HTR-8/SVneo (cell line): ENCODE measurements around the gene LNP1.
A peak's percentile ranks its signal among the peaks of the same experiment; 100 is the strongest.
"Not testable (repeated sequence)": the region's sequence is repeated elsewhere in the genome, so short reads cannot be mapped to it uniquely, and the experiment has no call there.

Experiments used
- DNase-seq: peaks from one replicate; pipeline ENCODE4 v3.0.0; 2011; ENCODE audit warnings: low spot score, mixed read lengths; ENCODE audit not compliant: insufficient read length
- FAIRE-seq: peaks from 2 replicates; lab custom pipeline; 2011; peaks lifted over from hg19 to GRCh38; lab: Jason Lieb, UNC

Gene LNP1, protein sequence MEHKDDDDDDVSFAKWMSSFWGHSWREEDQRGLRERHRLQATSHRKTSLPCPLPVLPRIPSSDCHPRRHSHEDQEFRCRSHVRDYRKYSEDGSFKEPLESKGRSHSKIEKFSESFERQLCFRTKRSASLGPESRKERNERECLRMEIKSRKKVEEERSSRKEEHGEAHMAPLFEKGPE

GRCh38 chr3:100400780-100401673, at the start of gene LNP1, which contains the start of gene TOMM70:
Gene LNP1, plus strand, starts transcription at chr3:100401539. Its CDS starts 28,191 bp downstream, at chr3:100429730.
Gene TOMM70, minus strand, starts transcription at chr3:100401089. Its CDS starts 140 bp downstream, at chr3:100400949.
- peak; percentile 72 for FAIRE-seq

DNA sequence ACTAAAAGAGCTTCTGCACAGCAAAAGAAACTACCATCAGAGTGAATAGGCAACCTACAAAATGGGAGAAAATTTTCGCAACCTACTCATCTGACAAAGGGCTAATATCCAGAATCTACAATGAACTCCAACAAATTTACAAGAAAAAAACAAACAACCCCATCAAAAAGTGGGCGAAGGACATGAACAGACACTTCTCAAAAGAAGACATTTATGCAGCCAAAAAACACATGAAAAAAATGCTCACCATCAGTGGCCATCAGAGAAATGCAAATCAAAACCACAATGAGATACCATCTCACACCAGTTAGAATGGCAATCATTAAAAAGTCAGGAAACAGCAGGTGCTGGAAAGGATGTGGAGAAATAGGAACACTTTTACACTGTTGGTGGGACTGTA, 49.6 kb upstream of the LNP1 start:
- FAIRE-seq, DNase-seq: not testable (repeated sequence)

More at GRCh38 chr3:100400780-100401673, at the start of gene LNP1, which contains the start of gene TOMM70:
- peak; percentile 93 for DNase-seq

GRCh38 chr3:100352296-100353231, 48.8 kb upstream of the LNP1 start:
- no peak for FAIRE-seq
- no peak for DNase-seq

DNA sequence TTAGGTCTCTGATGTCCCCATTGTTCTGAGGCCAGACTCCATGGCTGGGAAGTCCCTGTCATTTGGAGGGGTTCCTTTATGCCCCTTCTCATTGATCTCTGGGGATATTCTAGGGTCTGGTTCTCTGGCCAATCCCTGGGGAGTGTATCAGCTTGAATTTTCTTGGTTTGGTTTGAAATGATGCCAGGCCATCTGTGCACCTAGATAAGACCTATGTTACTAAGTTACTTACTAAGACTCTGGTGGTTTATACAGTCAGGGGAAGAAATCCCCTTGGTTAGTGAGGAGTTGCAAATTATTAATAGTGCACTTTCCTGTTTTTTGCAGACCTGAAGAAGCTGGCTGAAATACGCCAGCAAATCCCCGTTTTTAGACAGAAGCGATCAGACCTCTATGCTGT, 46.5 kb upstream of the LNP1 start:
- no peak for DNase-seq
- no peak for FAIRE-seq

DNA sequence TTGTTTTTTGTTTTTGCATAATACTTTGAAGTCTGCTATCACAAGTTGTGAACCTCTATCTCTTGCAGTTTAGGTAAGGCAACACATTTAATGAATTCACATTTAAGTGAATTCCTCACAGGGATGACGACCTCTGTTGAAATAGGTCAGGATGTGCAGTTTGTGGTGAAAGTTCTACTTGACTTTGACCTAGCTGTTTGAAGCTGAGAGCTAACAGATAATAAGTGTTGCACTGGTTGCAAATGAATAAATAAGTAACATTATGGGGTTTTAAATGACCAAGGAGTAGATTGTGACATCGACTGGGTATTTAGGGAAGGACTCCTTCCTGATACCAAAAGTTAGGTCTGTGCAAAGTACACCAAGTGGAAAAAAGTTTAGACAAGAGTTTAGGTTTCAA, 42.9 kb upstream of the LNP1 start:
- DNase-seq: no peak

DNA sequence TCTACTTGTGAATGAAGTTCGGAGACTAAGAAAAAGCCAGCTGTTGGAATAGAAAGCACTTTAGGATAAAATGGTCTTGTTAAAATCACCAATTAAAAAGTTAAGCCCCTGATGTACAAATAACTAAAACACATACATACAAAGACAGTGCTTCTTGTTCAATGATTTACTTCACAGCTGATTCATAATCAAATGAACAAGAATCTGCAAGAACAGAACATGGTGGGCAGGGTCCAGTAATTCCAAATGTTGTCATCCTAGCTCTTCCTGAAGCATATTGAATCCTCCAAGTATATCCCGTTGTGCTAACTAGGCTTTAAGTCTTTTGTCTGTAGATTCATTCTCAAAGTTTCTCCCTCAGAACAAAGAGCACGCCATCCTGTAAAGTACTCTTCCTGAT, 42.3 kb upstream of the LNP1 start:
- FAIRE-seq (no peak), DNase-seq (no peak)

More for the DNA sequence above, 42.9 kb upstream of the LNP1 start:
- FAIRE-seq: no peak

- no peak for FAIRE-seq
- DNase-seq: no peak
These were observed 40.4 kb upstream of the LNP1 start for GRCh38 chr3:100360757-100361496.

DNA sequence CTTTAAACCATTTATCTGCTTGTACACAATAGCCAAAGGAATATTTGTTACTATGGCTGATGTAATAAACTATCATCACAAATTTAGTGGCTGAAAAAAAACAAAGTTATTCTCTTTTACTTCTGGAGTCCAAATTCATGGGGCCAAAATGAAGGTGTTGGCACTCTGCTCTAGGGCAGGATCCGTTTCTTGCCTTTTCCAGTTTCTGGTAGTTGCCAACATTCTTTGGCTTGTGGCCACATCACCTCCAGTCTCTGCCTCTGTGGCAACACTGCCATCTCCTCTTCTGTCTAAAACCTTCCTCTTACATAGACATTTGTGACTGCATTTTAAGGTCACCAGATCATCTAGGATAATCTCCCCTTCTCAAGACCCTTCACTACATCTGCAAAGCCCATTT, 39.4 kb upstream of the LNP1 start:
- no peak for FAIRE-seq
- no peak for DNase-seq

DNA sequence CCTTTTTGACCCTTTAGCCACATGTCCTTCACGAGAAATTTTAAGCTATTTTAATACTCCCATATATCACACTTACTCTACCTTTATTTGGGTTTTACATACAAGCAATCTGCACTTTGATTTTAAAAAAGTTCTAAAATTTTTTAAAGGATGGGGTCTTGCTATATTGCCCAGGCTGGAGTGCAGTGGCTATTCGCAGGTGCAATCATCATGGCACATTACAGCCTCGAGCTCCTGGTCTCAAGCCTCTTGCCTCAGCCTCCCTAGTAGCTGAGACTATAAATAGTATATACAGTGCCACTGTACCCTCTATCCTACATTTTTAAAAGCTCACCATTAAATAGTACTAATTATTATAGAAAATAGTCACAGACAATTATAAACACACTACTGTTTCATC, 36.9 kb upstream of the LNP1 start:
- FAIRE-seq (no peak), DNase-seq (no peak)

- no peak for DNase-seq
- no peak for FAIRE-seq
These were observed 34.9 kb upstream of the LNP1 start for GRCh38 chr3:100366424-100366823.

- FAIRE-seq (no peak), DNase-seq (no peak)
These were observed 32.9 kb upstream of the LNP1 start for GRCh38 chr3:100368441-100368840.

DNA sequence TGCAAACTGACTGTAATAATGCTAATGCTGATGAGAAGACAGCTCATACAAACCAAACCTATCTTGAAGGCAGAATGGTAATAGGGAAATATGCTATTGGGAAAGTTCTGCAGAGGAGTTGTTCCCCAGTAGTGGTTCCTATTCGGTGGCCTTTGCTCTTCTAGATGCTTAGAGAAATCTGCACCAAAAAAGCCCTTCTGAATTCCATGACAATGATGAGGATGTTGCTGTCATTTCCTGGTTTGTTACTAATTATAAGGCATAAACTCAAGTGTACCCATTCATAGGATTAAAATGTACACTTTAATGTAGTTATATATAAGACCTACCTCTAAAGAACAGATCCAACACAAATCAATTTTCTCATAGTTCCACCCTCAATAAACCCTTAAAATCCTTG, 30.6 kb upstream of the LNP1 start:
- no peak for FAIRE-seq
- DNase-seq: no peak

DNA sequence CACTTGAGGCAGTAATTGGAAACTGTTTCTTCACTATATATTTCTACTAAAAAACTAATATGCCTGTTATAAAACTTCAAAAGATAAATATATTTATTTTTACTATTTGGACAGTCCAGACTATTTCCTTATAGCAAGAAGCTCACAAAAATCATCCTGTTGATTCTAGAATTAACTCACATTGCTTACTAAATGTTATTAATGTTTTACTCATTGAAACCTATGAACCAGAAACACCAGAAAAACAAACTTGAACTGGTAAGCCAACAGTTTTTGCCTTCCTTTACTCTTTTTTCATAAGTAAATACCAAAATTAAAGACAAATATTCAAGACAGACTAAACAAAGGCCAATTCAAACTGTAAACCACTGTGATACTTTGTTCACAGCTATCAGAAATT, 26.8 kb upstream of the LNP1 start:
- FAIRE-seq (no peak), DNase-seq (no peak)

DNA sequence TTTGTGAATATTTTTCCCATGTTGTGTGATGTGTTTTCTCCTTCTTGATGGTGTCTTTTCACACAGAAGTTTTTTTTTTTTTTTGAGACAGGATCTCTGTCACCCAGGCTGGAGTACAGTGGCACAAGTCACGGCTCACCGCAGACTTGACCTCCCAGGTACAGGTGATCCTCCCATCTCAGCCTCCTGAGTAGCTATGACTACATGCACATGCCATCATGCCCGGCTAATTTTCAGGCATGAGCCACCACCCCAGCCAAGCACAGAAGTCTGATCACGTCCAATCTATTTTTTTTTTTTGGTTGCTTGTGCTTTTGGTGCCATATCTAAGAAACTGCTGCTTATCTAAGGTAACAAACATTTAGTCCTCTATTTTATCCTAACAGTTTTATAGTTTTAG, 25.0 kb upstream of the LNP1 start:
- DNase-seq: no peak
- FAIRE-seq: no peak

DNA sequence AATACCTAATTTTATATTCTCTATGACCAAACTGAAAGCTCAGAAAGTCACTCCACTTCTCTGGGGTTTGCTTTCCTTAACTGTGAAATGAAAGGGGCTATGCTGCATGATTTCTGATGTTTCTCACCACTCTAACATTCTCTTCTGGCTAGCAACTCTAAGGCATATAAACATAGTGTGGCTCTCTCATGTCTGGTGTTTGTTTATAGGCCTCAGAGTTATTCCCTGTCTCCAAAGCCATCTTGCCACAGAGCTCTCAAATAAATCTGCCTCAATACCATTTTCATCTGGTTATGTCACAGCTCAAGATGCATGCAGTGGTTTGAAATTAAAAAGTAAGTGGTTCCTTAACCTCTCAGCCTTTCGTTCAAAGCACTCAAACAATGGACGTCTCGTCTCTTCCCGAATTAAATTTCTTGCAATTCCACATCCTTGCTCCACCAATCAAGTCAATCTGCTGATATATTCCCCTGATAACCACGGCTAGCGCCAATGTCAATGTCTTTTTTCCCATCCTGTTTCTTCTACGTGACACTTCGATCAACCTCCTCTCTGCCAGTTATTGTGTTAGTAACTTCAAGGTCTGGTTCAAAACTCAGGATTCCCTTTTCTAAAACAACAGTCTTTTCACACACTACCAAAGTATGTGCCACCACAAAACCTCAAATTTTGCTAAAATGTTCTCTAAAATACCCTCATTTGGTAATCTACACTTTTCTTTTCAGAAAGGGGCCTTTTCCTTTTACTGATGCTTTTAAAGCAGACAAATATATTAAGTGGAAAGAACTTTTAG, 16.4 kb upstream of the LNP1 start:
- FAIRE-seq (no peak), DNase-seq (no peak)

- no peak for FAIRE-seq
These were observed 14.8 kb upstream of the LNP1 start for GRCh38 chr3:100386437-100387074.

GRCh38 chr3:100389025-100389424, 12.3 kb upstream of the LNP1 start:
- FAIRE-seq (no peak), DNase-seq (no peak)

More at GRCh38 chr3:100386437-100387074, 14.8 kb upstream of the LNP1 start:
- DNase-seq: no peak

DNA sequence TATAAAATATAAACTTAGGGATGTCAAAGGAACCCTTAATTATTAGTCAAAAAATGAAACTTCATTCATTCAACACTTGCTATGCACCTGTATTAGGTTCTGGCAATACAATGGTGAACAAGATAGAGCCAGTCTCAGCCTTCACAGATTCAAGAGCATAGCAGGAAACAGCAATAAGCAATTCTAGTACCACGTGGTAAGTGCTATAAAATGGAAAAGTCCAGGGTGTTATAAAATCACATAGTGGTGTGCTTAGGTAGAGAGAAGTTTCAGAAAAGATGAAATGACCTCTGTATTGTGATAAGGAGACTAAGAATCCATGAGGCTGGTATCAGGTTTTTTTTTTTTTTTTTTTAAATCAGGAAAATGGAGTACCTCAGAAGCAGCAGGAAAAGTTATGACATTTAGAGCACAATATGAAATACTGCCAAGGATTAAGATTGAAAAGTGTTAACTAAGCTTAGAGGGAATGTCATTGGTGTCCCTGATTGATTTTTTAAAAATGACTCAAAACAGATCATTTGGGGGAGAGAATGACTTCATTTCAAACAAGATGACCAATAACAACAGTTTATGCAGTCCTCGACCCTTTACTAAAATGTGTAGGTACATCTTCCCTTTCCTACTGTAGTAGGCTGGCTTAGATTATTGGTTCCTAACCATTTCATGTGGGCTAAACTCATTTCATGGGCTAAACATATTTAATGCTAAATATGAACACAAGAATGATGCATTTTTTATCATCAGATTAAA, 5.5 kb upstream of the LNP1 start:
- no peak for DNase-seq
- no peak for FAIRE-seq
